NCI-H1436 (cell line): ENCODE data around the gene SLC29A2.
"Not testable (repeated sequence)": the region's sequence is repeated elsewhere in the genome, so short reads cannot be mapped to it uniquely, and the experiment has no call there.

ENCODE experiments used
- DNase-seq: peaks from one replicate; lab custom pipeline; 2025; lab: John Stamatoyannopoulos, UW

The SLC29A2 gene

DNA sequence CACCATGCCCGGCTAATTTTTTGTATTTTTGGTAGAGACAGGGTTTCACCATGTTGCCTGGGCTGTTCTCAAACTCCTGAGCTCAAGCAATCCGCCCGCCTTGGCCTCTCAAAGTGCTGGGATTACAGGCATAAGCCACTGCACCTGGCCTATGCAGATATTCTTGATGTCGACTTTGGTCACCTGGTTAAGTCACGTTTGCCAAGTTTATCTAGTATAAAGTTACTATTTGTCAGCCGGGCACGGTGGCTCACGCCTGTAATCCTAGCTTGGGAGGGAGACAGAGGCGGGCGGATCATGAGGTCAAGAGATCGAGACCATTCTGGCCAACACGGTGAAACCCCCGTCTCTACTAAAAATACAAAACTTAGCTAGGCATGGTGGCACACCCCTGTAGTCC lies 12.8 kb upstream of the SLC29A2 start:
- DNase-seq = not testable (repeated sequence)

DNA sequence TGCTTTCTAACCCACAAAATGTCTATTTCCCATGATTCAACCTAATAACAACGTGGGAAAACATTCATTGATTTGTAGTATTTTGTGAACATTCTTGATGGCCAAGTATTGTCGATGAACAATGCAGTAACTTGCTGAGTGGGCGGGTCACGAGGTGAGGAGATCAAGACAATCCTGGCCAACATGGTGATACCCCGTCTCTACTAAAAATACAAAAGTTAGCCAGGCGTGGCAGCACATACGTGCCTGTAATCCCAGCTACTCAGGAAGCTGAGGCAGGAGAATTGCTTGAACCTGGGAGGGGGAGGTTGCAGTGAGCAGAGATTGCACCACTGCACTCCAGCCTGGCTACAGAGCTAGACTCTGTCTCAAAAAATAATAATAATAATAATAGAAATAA lies 8.7 kb upstream of the SLC29A2 start:
- DNase-seq = not testable (repeated sequence)

GRCh38 chr11:66373690-66374287 lies 2.2 kb upstream of the SLC29A2 start:
- DNase-seq = not testable (repeated sequence)

- no peak for DNase-seq
Observed at GRCh38 chr11:66373265-66373664, 1.7 kb upstream of the SLC29A2 start.

- no peak for DNase-seq
Observed at GRCh38 chr11:66369073-66369894, 2.3 kb downstream of the SLC29A2 start.

DNA sequence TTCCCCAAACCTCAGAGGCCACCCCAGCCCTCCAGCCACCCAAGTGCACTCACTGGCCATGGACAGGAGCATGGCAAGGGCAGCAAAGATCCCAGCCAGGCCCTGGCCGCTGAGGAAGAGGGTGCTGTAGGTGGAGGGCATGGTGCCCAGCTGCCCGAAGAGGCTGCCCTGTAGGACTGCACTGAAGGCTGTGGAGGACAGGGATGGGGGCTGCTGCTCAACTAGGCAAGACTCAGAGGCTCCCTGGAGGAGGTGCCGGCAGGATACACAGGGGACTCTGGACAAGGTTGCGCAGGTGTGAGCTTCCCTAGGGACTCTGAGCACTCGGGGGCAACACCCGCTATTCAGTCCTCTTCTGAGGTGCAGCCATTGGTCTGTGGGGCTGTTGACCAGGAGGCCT lies 3.1 kb downstream of the SLC29A2 start:
- DNase-seq = no peak

GRCh38 chr11:66367561-66368312 lies 3.8 kb downstream of the SLC29A2 start:
- DNase-seq = no peak

GRCh38 chr11:66366844-66367477 lies 4.6 kb downstream of the SLC29A2 start:
- no peak for DNase-seq

DNA sequence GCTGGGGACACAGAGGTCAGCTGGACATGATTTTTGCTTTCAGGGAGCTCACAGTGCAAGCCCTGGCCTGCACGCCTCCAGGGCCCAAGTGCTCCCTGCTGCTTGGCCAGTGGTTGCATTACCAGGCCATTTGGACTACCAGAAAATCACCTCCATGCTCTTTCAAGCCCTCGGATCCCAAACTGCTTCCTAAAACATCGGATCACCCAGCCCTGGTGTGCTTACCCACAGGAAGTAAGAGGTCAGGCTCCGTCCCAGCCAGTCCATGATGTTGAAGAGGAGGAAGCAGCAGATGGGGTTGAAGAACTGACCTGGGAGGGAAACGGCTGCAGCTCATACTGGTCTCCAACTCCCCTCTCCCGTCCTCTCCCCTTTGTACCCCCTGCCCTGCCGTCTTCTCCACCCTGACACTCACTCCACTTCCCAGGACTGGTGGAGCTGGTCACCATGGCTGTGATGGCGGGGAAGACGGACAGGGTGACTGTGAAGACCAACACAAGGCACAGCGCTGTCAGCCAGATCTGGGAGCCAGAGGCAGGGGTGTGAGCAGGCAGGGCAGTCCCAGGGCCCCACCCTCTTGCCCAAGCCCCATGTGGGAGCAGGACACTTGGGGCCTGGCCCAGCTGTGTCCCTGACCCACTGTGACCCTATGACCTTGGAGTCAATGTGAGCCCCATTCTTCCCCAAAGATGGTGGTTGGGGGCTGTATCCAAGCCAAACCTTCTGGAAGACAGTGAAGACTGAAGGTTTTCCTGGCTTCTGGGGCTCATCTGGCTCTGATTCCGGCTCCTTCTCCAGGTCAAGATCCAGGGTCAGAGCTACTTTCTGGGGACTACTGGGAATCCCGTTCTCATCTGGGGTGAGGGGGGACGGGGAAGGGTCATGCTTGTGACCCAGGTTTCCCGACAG lies 5.6 kb downstream of the SLC29A2 start:
- no peak for DNase-seq

GRCh38 chr11:66365166-66365565 lies 6.4 kb downstream of the SLC29A2 start:
- no peak for DNase-seq

- peak; percentile 7 for DNase-seq
Observed at GRCh38 chr11:66363805-66364535, 7.6 kb downstream of the SLC29A2 start.

DNA sequence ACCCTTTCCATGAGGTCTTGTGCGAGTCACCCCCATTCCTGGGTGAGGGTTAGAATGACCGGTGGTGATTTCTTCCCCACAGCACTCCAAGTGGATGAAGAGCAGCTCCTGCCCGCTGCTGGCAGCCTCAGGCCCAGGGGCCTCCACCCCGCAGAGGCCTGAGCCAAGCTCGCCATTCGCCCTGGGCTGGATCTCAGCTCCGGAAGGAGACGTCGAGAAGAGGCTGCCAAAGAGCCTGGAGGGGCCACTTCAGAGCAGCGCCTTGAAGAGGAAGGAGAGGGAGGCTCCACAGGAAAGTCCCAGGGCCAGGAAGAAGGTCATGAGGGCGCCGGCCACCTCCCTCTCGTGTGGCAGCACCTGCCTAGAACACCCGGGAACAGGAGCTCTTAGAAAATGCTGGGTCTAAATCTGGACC lies 8.4 kb downstream of the SLC29A2 start:
- no peak for DNase-seq

DNA sequence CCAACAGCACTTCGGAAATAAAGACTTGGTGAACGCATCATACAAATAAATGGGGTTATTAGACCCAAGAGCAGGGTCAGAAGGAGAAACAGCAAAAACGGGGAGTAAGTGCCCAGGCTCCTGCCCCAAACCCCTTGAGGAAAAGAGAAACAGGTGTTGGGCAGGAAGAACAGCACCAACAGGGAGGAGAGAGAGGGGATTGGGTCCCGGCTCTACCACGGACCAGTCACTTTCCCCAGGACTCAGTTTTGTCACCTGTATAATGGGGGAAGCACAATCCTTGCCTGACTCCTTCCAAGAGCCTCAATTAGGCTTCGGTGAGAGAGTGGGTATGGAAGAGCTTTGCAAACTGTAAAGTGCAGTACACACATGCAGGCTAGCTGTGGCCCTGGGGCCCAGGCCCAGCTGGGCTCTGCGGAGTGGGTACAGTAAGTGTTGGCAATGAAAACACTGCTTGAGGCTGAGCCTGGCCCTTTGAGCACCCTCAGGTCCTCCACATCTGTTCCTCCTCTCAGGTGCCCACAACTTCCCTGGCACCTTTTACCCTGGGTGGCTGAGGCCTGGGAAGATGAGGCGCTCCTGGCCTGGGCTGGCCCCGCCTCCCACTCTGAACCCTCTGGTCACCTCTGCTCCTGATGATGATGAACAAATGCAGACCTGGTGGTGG lies 8.9 kb downstream of the SLC29A2 start:
- DNase-seq = no peak

DNA sequence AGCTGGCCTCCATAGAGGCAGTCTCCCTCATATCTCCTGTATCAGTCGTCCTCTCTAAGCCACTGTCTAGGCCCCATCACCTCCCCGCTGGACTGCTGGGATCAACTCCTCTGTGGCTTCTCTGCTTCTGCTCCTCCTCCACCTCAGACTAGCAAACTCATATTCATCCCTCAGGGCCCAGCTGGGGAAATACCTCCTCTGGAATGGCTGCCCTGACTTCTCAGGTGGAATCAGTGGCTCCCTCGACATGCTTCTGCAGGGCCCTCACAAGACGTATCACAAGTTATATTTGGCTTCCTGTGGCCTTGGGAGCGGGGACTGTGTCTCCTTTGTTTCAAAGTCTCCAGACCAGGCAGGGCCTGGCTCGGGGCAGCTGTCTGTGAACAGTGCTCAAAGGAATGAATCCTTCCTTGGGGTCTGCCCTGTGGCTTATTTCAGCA lies 10.0 kb downstream of the SLC29A2 start:
- no peak for DNase-seq

GRCh38 chr11:66360406-66361073 lies 11.0 kb downstream of the SLC29A2 start:
- DNase-seq = no peak

- no peak for DNase-seq
Observed at GRCh38 chr11:66359662-66360087, 11.9 kb downstream of the SLC29A2 start.

DNA sequence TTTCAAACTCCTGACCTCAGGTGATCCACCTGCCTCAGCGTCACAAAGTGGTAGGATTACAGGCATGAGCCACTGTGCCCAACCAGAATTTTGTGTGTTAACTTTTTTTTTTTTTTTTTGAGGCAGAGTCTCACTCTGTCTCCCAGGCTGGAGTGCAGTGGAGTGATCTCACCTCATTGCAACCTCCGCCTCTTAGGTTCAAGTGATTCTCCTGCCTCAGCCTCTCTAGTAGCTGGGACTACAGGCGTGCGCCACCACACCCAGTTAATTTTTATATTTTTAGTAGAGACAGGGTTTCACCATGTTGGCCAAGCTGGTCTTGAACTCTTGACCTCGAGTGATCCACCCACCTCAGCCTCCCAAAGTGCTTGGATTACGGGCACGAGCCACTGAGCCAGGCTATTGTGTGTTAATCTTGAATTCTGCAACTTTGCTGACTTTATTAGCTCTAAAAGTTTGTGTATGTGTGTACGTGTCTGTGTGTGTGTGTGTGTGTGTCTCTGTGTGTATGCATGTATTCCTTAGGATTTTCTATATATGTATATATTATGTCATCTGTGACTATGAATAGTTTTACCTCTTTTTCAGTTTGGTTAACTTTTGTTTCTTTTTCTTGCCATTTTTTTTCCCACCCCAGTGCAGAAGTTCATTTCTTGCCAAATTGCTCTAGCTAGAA lies 20.9 kb downstream of the SLC29A2 start:
- DNase-seq = not testable (repeated sequence)

GRCh38 chr11:66349084-66349386 lies 22.5 kb downstream of the SLC29A2 start:
- no peak for DNase-seq
